Epidermal melanocyte (primary cell): ENCODE results near the gene RBMS2.
"Not testable (repeated sequence)": the region's sequence is repeated elsewhere in the genome, so short reads cannot be mapped to it uniquely, and the experiment has no call there.

Experiments
- DNase-seq: peaks from one replicate; pipeline ENCODE4 v3.0.0; 2011; ENCODE audit warnings: low spot score; ENCODE audit not compliant: insufficient read length

RBMS2 gene, protein sequence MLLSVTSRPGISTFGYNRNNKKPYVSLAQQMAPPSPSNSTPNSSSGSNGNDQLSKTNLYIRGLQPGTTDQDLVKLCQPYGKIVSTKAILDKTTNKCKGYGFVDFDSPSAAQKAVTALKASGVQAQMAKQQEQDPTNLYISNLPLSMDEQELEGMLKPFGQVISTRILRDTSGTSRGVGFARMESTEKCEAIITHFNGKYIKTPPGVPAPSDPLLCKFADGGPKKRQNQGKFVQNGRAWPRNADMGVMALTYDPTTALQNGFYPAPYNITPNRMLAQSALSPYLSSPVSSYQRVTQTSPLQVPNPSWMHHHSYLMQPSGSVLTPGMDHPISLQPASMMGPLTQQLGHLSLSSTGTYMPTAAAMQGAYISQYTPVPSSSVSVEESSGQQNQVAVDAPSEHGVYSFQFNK

DNA sequence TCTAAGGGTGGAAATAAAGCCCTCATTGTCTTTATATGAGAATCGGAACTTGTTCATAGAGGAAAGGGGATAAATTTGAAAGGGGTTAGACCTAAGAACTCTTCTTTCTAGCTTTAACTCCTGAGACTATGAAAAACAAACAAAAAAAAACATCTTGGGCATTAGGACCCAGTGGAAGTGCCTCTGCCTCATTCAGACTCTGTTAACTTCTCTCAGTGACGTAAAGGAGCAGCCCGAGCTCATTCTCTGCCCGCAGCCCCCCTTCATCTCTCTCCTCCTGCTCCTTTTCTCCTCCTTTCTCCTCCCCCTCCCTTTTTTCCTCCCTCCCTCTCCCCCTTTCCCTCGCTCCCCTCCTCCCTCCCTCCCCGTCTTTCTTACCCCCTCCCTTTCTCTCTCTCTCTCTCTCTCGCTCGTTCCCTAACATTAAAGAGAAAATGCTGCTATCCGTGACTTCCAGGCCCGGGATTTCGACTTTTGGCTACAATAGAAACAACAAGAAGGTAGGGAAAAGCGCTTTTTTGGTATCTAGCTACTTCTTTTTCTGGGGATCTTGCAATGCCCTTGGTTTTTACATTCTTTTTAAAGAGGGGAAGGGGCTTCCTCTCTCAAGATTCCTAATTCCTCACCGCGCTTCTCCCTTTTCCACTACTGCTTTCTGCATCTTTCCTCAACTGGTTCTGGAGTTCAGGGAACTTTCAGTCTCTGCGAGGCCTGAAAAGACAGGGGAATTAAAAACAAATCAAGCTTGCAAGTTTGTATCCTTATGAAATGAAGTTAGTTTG lies at the start of gene RBMS2:
Gene RBMS2, plus strand, starts transcription at position 231 of the 782 bp plus-strand sequence. Its CDS starts 204 bp downstream, at position 435.
- DNase-seq = peak; percentile 60

- no peak for DNase-seq
These were observed 47.2 kb upstream of the RBMS2 start for GRCh38 chr12:56474389-56474788.

GRCh38 chr12:56476143-56476542 lies 45.5 kb upstream of the RBMS2 start:
- no peak for DNase-seq

DNA sequence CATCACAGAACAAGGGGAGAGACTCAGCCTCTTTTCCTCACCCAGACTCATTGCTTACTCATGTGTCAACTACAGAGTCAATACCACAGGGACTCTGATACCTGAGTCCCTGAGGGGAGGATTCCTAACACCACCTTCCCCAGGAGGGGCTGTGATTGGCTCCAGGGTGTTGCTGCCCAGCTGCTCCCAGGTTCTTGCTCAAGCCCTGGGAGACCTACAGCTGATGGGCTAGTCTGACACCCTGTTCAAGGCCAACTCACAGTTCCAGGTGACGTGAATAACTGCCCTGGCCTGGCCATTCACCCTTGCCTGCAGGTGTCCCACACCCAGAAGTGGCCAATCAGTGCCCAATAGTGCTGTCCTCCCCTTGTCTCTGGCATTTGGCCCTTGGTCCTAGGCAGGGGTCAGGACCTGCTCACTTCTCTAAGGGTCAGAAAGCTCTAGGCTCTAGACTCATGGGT lies 44.6 kb upstream of the RBMS2 start:
- DNase-seq = no peak

DNA sequence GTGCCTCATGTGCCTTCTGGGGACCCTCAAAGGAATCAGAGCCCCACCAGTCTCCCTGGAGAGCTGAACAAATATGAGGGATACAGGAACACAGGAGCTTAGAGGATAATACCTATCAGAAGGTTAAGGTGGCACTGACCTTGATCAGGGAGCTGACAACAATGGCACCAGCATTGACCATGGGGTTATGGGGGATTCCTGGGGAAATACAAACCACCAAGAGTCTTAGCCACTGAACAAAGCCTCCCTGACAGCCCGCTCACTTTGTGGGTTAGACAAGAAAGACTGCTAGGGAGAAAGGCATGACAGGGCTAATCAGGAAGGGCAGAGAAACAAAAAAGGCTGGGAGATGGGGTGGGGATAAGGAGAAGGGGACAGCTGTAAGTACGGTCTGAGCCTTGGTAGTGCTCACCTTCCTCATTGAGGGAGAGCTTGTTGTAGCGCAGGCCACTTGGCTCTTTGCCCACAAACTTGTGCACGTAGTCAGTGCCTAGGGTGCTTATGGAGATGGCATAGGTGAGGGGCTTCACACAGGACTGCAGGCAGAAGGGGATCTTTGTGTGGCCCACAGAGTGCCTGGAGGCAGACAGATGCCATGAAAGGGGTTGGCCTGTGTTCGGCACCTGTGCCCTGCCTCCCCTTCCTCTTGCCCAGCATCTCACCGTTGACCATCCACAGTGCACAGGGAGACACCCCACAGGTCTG lies 43.9 kb upstream of the RBMS2 start:
- no peak for DNase-seq

DNA sequence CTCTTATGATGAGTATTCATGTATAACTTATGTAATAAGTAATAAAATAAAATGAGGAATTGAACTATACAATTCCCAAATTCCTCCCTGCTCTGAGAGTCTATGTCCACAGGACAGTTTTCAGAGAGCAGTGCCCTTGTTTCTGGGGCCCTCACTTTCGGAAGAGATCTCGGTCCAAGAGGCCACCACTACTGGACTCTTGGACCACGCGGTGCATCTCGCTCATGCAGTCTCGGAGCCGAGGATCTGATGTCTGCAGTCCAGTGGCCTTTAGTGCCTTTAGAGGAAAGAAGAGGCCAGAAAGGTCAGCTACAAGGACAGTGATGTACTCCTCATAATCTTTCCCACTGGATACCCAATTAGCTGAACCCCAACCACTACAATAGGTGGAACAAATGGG lies 42.0 kb upstream of the RBMS2 start:
- DNase-seq = no peak

DNA sequence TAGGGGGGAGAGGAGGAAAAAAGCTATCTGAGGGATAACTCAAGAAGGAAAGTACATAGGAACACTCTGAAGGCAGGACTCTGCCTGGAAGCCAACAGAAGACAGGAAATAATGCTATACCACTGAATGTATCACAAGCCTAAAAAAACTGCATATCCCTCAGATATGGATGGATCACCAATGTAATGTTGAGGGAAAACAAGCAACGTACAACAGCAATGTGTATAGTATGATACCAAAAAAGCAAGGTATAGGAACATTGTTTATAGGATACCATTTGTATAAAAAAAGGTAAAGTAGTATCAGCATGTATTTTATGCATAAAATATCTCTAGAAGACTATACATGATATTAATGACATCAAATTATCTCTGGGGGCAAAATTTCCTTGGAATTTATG lies 37.1 kb upstream of the RBMS2 start:
- no peak for DNase-seq

GRCh38 chr12:56486694-56487093 lies 34.9 kb upstream of the RBMS2 start:
- DNase-seq = no peak

DNA sequence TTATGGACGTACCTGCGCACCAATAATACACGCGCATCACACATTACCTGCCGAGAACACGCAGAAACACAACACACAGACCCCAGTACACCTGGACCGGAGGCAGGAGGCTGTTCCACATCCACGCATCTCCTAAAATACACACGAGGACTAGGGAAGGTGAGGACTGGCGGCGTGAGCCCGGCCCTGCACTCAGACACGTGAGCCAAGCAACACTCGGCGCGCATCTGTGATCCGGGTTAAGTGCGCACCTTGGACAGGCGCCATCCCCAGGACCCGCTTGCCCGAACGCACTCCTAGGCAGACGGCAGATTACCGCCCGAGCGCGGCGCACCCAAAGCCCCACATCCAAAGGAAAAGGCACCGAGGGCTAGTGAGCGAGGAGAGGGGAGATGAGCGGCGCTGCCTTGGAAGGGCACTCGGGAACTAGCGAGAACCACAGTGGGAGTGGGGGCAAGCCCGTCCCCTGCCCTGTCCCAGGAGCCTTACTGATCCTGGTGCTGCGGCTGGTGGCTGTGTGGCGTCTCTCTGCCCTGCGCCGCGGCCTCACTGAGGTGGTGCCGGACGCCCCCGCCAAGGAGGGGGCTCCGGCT lies 34.1 kb upstream of the RBMS2 start:
- DNase-seq = no peak

DNA sequence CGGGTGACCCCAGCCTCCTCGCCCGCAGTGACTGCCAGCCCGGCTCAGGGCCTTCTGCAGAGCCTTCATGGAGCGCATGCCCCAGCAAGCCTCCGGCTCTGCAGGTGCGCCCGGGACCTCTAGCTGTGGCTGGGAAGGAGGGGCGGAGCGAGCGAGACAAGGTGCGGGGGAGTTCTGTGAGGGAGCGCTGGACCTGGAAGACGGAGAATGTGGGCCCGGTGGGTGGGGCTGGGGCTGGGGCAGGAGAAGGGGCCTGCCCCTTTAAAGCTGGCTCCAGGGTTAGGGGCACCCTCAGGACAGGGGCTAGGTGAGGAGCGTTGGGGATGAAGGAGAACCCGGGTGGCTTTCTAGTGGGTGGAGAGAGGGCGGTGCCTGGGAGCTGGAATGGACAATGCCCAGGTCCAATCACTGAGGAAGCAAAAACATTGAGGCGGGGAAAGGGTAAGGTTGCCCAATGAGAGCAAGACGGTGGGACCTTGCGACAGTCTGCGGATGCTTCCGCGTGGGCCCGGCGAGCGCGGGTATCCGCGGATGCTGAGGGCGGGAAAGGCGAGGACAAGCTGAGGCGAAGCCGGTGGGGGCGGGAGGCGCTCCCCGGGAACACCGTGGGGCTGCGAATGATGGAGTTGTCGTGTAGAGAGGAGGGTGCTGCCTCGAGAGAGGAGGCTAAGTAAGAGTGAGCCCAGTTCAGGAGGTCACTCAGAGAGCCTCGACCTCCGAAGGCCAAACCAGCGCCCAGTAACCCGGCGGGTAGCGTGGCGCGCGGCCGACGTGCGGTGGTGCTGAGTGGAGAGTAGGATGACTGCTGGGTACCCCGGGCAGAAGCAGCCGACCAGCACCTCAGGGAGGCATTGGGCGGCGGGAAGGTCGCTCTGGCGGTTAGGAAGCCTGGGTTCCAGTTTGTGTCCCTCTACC lies 33.3 kb upstream of the RBMS2 start, which contains the start of gene GLS2:
Gene GLS2, minus strand, starts transcription at position 121 of the 915 bp plus-strand sequence. Its CDS starts 43 bp downstream, at position 78.
- DNase-seq = peak; percentile 69

- no peak for DNase-seq
These were observed 31.3 kb upstream of the RBMS2 start for GRCh38 chr12:56490360-56490759.

GRCh38 chr12:56493409-56494105 lies 28.1 kb upstream of the RBMS2 start:
- not testable (repeated sequence) for DNase-seq

DNA sequence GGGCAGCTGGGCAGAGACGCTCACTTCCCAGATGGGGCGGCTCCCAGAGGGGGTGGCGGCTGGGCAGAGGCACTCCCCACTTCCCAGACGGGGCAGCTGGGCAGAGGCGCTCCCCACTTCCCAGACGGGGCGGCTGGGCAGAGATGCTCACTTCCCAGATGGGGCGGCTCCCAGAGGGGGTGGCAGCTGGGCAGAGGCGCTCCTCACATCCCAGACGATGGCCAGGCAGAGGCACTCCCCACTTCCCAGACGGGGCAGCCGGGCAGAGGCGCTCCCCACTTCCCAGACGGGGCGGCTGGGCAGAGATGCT lies 27.6 kb upstream of the RBMS2 start:
- DNase-seq = not testable (repeated sequence)

DNA sequence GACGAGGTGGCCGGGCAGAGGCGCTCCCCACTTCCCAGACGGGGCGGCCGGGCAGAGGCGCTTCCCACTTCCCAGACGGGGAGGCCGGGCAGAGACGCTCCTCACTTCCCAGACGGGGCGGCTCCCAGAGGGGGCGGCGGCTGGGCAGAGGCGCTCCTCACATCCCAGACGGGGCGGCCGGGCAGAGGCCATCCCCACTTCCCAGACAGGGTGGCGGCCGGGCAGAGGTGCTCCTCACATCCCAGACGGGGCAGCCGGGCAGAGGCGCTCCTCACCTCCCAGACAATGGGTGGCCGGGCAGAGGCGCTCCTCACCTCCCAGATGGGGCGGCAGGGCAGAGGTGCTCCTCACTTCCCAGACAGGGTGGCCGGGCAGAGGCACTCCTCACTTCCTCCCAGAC lies 27.1 kb upstream of the RBMS2 start:
- not testable (repeated sequence) for DNase-seq

- not testable (repeated sequence) for DNase-seq
These were observed 24.9 kb upstream of the RBMS2 start for GRCh38 chr12:56496704-56497103.

GRCh38 chr12:56498126-56498902 lies 23.3 kb upstream of the RBMS2 start:
- DNase-seq = not testable (repeated sequence)

GRCh38 chr12:56499452-56499851 lies 22.2 kb upstream of the RBMS2 start:
- DNase-seq = not testable (repeated sequence)

GRCh38 chr12:56499879-56500278 lies 21.7 kb upstream of the RBMS2 start:
- DNase-seq = not testable (repeated sequence)

GRCh38 chr12:56510786-56511185 lies 10.8 kb upstream of the RBMS2 start:
- no peak for DNase-seq
